GM19467 (cell line): ENCODE measurements around the gene EPHA1.

Source experiments
- ATAC-seq: cut with Tn5 transposase; IDR thresholded peaks from one replicate; pipeline ENCODE4 v1.9.1; 2021; ENCODE audit warnings: mild to moderate bottlenecking, moderate library complexity; ENCODE audit not compliant: unreplicated experiment

EPHA1 gene

GRCh38 chr7:143390104-143390772 lies 18.4 kb downstream of the EPHA1 start:
- no peak for ATAC-seq

DNA sequence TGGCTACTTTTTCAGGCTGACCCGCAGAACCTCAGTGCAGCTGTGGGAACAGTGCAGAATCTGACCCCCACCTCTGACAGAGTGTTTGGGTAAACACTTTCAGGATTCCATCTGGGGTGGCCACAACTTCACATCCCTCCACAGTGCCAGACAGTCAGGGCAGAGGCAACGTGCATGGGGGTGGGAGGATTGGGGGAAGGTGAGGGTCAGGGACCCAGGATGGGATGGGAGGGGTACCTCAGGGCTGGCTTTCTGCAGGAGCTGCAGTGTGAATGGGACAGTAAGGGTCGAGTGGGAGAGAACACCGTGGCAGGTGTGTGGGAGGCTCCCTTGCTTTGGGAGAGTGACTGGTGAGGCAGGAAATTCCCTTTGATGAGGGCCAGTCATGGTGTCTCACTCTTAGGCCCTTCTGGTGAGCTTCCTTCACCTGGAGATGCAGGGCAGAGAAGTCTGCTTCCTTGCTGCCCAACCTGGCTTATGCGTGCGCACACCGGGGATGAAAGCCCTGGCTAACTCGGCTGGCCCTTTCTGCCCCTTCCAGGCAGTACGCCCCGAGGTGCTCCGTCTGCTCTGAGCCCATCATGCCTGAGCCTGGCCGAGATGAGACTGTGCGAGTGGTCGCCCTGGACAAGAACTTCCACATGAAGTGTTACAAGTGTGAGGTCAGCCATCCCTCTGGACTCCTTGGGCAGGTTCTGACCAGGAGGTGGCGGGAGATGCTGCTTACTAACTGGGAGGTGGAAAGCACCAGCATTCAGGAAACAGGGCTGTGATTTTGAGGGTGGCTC lies 19.1 kb downstream of the EPHA1 start:
- no peak for ATAC-seq

DNA sequence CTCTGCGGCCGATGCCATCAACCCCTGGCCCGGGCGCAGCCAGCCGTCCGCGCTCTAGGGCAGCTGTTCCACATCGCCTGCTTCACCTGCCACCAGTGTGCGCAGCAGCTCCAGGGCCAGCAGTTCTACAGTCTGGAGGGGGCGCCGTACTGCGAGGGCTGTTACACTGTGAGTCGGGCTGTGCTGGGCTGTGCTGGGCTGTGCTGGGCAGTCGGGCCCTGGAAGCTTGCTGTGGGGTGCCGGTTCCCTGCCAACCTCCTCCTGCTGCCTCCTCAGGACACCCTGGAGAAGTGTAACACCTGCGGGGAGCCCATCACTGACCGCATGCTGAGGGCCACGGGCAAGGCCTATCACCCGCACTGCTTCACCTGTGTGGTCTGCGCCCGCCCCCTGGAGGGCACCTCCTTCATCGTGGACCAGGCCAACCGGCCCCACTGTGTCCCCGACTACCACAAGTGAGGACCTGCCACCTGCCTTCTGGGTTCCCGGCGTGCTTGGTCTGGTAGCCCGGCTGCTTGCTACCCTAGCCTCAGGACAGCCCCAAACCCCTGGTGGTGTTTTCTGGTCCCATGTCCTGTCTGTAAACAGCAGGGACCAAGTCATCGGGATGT lies 20.1 kb downstream of the EPHA1 start:
- no peak for ATAC-seq

DNA sequence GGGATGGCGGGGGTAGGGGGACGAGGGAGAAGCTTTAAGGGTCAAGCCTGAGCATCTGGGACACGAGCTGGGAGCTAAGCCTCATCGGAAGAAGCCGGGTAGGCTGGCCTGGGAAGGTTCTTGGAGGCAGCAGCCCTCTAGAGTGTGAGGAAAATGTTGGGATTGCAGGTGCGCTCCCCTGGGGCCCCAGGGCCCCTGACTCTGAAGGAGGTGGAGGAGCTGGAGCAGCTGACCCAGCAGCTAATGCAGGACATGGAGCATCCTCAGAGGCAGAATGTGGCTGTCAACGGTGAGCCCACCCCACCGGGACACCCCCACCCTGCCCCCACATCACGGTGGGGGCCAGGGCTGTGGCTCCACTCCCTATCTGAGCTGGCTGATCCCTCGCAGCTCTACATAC lies 20.6 kb downstream of the EPHA1 start:
- ATAC-seq, result no peak

DNA sequence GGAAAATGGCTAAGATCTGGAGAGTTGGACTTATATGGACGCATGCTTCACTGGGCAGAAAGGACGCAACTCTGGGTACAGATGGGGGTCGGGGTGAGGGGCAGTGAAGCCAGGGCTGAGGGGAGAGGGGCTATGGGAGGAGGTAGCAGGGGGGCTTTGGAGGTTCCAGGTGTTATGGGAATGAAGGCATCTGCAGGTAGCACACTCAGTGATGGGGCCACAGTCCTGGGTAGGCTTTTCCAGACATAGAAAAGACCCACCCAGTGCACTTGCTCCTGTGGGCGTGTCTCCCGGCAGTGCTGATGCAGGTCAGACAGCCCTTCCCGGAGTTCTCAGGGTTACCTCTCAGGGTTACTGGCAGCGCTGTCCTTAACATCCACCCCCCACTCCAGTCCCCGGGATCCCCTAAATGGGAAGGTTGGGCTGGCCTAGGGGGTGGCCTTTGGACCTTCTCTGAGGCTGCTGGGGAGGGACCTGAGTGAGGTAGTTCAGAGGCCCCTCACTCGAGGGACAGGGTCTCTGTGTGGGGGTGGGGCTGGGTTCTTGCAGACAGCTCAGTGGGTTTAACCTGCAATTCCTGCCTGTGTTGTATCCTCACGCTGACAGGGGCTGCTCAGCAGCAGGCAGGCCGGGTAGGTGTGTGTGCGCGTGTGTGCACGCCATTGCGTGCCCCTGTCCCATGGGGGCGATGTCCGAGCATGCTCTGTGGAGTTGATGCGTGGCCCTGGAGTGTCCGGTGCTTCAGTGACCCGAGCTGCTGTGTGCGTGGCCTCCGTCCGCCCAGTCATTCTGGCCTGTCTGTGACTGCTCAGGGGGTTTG lies 21.3 kb downstream of the EPHA1 start:
- no peak for ATAC-seq

DNA sequence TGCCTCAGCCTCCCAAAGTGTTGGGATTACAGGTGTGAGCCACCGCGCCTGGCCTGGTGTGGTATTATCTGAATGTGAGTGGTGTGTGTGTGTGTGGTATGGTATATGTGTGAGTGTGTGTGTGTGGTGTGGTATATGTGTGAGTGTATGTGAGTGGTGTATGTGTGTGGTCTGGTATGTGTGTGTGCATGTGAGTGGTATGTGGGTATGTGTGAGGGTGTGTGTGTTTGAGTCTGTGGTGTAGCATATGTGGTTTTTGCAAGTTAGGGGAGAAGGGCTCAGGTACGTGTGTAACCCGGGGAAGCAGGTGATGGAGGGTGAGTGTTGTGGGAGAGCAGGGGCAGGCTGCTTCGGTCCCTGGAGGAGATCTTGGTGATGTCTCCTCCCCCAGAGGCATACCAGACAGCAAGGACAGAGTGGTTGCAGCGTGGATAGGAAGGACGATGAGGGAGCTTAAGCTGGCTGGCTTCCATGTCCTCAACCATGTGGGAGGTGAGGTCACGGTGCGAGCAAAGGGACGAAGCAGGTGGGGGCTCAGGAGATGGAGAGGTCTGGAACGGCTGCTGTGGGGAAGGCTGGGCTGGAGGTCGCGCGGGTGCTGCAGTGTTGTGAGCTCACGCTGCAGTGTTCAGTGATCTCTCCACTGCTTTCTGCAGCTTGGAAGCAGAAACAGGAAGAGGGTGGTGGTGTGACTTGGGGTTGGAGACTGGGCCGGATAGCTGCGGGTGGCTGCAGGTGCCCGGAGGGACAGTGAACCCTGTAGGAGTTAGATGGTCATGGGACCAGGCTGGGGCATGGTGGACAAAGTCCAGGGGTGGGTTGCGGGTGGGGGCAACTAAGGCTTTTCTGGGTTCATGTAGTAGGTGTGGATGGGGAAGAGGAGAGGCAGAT lies 22.5 kb downstream of the EPHA1 start:
- no peak for ATAC-seq

- no peak for ATAC-seq
Observed at GRCh38 chr7:143384661-143385631, 23.7 kb downstream of the EPHA1 start.

DNA sequence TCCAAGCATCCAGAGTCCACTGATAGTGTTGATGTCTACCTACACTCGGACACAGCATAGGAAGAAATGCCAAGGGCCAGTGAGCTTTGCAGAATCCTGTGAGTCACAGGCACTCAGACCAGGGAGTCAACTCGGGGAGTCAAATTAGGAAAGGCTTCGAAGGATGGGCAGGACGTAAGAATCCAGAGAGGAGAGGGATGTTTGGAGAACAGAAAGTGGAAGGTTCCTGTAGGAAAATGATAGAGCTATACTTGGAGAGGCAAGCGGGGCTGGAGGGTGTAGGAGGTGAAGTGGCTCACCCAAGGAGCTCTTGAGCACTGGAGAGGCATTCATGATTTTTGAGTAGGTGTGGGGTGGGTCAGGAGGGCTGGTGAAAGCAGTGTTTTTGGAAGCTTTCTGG lies 24.5 kb downstream of the EPHA1 start:
- ATAC-seq, result no peak

- no peak for ATAC-seq
Observed at GRCh38 chr7:143383642-143383957, 25.1 kb downstream of the EPHA1 start.

GRCh38 chr7:143382791-143383641 lies 25.6 kb downstream of the EPHA1 start:
- ATAC-seq, result no peak

DNA sequence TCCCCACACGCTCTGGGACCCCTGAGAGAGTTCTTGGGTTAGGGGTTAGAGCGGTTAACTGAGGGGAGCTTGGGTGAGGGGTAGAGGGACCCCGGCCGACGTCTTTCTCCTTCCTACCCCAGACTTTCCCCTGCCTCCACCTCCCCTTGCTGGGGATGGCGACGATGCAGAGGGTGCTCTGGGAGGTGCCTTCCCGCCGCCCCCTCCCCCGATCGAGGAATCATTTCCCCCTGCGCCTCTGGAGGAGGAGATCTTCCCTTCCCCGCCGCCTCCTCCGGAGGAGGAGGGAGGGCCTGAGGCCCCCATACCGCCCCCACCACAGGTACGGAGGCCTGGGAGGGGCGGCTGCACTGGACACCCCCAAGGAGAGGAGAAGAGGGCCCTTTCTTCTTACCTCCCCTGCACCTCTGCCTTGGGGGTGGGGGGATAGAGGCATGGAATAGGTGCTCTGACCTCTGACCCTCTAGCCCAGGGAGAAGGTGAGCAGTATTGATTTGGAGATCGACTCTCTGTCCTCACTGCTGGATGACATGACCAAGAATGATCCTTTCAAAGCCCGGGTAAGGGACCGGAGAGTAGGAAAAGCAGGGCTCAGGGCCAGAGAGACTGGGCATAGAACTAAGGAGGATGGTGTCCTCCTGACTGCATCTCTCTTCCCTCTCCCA lies 26.4 kb downstream of the EPHA1 start:
- ATAC-seq, result no peak

DNA sequence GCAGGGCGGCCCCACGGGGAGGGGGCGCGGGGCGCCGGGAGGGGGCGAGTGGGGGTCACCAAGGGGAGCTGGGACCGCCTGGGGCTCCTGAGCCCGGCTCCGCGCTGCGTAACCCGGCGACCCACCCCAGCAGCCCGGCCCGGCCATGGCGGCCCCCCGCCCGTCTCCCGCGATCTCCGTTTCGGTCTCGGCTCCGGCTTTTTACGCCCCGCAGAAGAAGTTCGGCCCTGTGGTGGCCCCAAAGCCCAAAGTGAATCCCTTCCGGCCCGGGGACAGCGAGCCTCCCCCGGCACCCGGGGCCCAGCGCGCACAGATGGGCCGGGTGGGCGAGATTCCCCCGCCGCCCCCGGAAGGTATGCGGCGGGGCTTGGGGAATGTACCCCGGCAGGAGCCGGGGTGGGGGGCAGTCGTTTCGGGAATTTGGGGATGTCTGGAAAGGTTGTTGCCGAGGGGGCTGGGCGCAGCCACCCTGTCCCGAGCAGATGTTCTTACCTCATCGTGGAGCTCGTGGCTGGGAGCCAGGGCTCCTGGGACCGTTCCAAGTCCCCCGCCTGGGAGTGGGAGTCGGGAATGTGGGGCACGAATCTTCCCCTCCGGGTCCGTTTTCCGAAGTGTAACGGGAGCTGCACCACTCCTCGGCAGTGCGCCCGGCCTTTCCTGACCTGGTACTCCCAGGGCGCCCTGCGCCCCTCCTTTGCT lies 27.1 kb downstream of the EPHA1 start:
- peak; percentile 20 for ATAC-seq

DNA sequence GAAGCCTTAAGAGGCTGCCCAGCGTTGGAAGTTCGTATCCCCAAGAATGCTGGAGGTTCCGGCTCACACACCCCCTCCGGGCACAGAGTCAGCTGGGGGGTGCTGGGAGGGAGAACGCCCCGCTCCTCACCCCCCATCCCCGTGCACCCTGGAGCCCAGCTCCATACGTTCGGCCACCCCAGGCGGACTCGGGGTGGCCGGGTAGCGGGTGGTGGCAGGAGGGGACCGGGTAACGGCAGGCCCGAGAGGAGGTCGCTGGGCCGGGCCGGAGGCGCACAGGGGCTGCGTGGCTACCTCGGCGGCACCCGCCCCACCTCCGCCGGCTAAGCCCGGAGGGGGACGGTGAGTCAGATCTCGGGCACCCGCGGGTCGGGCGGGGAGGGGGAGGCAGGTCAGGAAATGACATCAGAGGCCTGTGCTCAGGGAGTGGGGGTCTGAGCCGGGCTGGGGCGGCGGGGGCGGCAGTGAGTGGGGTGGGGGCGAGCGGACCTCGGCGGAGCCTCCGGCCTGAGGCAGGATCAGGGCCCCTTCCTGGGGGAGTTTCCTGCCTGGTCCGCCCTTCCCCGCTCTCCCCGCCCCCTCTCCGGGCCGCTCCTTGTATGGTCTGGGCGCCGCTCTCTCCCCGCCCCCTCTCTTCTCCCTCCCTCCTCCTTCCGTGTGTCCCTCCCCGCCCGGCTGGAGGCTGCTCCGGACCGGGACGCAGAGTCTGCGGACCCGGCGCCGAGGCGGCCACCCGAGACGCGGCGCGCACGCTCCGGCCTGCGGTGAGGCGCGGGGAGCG lies 27.8 kb downstream of the EPHA1 start, which contains the start of gene ZYX:
Gene ZYX, plus strand, starts transcription at position 700 of the 781 bp plus-strand sequence. CDS start 227 bp downstream, outside the sequence.
- ATAC-seq, result peak; percentile 76

- peak; percentile 56 for ATAC-seq
Observed at GRCh38 chr7:143380260-143380645, 28.4 kb downstream of the EPHA1 start.

GRCh38 chr7:143379611-143380259 lies 28.9 kb downstream of the EPHA1 start:
- ATAC-seq, result no peak

- no peak for ATAC-seq
Observed at GRCh38 chr7:143376396-143376795, 32.3 kb downstream of the EPHA1 start.
